GM19467 (cell line): Measurements from ENCODE around the gene MAP4K1.

ENCODE experiments used
- ATAC-seq: cut with Tn5 transposase; IDR thresholded peaks from one replicate; pipeline ENCODE4 v1.9.1; 2021; ENCODE audit warnings: mild to moderate bottlenecking, moderate library complexity; ENCODE audit not compliant: unreplicated experiment

Gene MAP4K1

GRCh38 chr19:38549061-38549460, 68.7 kb downstream of the MAP4K1 start:
- ATAC-seq, result no peak

- ATAC-seq, result no peak
Observed at GRCh38 chr19:38547421-38547820, 70.3 kb downstream of the MAP4K1 start.

GRCh38 chr19:38545596-38545995, 72.2 kb downstream of the MAP4K1 start:
- no peak for ATAC-seq

GRCh38 chr19:38544569-38545315, 73.0 kb downstream of the MAP4K1 start:
- no peak for ATAC-seq

GRCh38 chr19:38543807-38544568, 73.8 kb downstream of the MAP4K1 start:
- no peak for ATAC-seq

- ATAC-seq, result no peak
Observed at GRCh38 chr19:38543286-38543806, 74.4 kb downstream of the MAP4K1 start.

GRCh38 chr19:38542040-38542439, 75.7 kb downstream of the MAP4K1 start:
- ATAC-seq, result no peak

GRCh38 chr19:38539751-38540150, 78.0 kb downstream of the MAP4K1 start:
- ATAC-seq, result no peak

GRCh38 chr19:38538793-38539528, 78.8 kb downstream of the MAP4K1 start:
- no peak for ATAC-seq

GRCh38 chr19:38538386-38538785, 79.4 kb downstream of the MAP4K1 start:
- ATAC-seq, result no peak
